Measurements from ENCODE around the gene RNF148. TPM values are rescaled to one million over a fixed set of nuclear protein-coding genes. Genes with fewer than 3 reads are reported as not detected.

The RNF148 gene
- total and polyA plus RNA-seq, 4 donors: 0.09 to 3.5 (median 0.09) TPM; not detected in 1

GRCh38 chr7:122688400-122688998 is 14.2 kb downstream of the RNF148 start:
- Histone ChIP-seq H3K27ac (ENCODE audit: low read depth in 1 of 2, low read length in 2 of 2) (no peak overlapping the region), H3K27me3 (ENCODE audit: control insufficient read depth in 4 of 4, insufficient read depth in 4 of 4, low read length in 3 of 4) (no peaks in the 10 kb centered on the region), H3K9me3 (ENCODE audit: control insufficient read depth in 4 of 4, low read length in 3 of 4) (no peaks in the 10 kb centered on the region), H3K9ac (ENCODE audit: low read depth in 1 of 2, low read length in 2 of 2) (no peak overlapping the region), H3K36me3 (ENCODE audit: control insufficient read depth in 4 of 4, insufficient read depth in 3 of 4, low read depth in 1 of 4, low read length in 3 of 4) (no peaks in the 10 kb centered on the region), H3K4me3 (ENCODE audit: low read depth in 1 of 3, low read length in 3 of 3) (no peak overlapping the region), H3K4me1 (ENCODE audit: control insufficient read depth in 4 of 4, insufficient read depth in 4 of 4, low read length in 3 of 4) (peaks cover 0 to 3% (median 0%) of the 10 kb centered on the region in 4 donors)
- WGBS: 86% methylated on average over 6 of the region's 6 CpGs
- TF ChIP-seq YY1 (IDR thresholded peaks at IDR 0.05): no peak
- TF ChIP-seq ATF3 (IDR thresholded peaks at IDR 0.05): no peak
- TF ChIP-seq SP1 (IDR thresholded peaks at IDR 0.05): no peak
- no peak for TF ChIP-seq RAD21 (IDR thresholded peaks at IDR 0.05)
- TF ChIP-seq RXRA (IDR thresholded peaks at IDR 0.05): no peak
- no peak for TF ChIP-seq REST (IDR thresholded peaks at IDR 0.05)
- TF ChIP-seq MAX (IDR thresholded peaks at IDR 0.05): no peak
- no peak for TF ChIP-seq CTCF (IDR thresholded peaks at IDR 0.05; ENCODE audit: low read depth, low read length, missing input control)
- TF ChIP-seq NR2F2 (IDR thresholded peaks at IDR 0.05): no peak
- no peak for TF ChIP-seq TAF1 (conservative IDR thresholded peaks at IDR 0.05)
- TF ChIP-seq JUND (IDR thresholded peaks at IDR 0.05): no peak
- no peak for TF ChIP-seq ZBTB33 (IDR thresholded peaks at IDR 0.05)
- no peak for TF ChIP-seq FOXA1 (IDR thresholded peaks at IDR 0.05)
- no peak for TF ChIP-seq HNF4G (IDR thresholded peaks at IDR 0.05)
- no peak for TF ChIP-seq FOXA2 (IDR thresholded peaks at IDR 0.05)
- TF ChIP-seq EGR1 (IDR thresholded peaks at IDR 0.05; ENCODE audit: low read depth in 2 of 2): no peak
- no peak for TF ChIP-seq HNF4A (conservative IDR thresholded peaks at IDR 0.05)
- no peak for TF ChIP-seq GABPA (IDR thresholded peaks at IDR 0.05 in 1 of 2, conservative IDR thresholded peaks at IDR 0.05 in 1 of 2)
- no peak for DNase-seq (ENCODE audit: low spot score)

Measured in liver (tissue), 9 donors.